ENCODE measurements around the gene ZNF77.
"Not testable (repeated sequence)": the region's sequence is repeated elsewhere in the genome, so short reads cannot be mapped to it uniquely, and the experiment has no call there.

ZNF77 gene

DNA sequence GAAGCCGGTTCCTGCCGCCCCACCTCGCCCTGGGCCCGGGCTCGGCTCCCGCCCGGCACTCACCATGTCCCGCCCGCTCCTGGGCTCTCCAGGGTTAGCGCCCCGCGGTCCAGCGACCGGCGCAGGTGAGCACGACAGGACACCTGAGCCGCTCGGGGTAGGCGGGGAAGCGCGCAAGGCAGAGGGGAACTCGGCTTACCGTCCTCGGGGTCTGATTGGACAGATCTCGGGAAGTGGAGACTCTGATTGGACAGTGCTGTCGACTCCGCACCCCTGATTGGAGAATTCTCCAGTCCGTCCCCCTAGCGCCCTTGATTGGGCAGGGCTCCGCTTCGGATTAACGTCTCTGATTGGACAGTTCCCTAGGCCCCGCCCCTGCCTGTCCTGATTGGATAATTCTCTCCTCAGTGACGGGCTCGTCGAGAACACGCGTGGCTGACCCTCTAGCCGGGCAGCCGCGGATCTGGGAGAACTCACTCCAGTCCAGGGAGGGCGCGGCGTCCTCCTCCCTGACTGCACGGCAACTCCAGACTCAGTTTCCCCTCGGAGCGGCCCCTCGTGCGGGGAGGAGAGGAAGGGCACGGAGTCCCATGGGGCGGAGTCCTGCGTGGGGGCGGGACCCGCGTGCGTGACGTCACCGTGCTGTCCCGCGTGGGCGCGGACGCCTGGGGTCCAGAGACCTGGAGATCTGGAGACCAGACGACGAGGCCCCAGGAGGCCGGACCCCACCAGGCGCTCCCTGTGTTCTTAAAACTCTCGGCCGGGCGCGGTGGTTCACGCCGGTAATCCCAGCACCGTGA, at the start of gene ZNF77:
Gene ZNF77, minus strand, starts transcription at position 197 of the 800 bp plus-strand sequence. Its CDS starts 131 bp downstream, at position 66.
- DNase-seq: peak; percentile 99

DNA sequence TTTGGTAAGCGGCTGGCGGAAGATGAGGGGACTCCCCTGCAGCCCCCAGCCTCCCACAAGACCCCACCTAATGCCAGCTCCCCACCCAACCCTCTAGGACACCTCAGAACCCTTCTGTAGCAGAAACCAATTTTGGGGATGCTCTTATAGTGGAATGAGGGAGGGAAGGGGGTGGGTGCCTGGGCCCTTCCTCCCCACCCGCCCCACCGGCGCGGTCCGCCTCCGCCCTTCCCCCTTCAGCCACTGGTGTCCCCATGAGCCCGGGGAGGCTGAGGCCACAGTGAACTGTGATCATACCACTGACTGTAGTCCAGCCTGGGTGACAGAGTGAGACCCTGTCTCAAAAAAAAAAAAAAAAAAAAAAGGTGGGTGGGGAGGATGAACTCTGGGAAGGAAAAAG, 48.8 kb upstream of the ZNF77 start:
- no peak for DNase-seq

DNA sequence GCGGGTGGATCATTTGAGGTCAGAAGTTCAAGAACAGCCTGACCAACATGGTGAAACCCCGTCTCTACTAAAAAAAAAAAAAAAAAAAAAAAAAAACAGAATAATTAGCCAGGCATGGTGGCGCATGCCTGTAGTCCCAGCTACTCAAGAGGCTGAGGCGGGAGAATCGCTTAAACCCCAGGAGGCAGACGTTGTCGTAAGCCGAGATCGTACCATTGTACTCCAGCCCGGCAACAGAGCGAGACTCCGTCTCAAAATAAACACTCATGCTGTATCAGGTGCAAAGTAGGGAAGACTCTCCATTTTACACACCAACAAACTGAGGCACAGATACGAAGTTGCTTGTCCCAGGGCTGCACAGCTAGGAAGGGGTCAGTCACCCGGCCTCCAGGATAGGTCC, 48.2 kb upstream of the ZNF77 start:
- DNase-seq: no peak

DNA sequence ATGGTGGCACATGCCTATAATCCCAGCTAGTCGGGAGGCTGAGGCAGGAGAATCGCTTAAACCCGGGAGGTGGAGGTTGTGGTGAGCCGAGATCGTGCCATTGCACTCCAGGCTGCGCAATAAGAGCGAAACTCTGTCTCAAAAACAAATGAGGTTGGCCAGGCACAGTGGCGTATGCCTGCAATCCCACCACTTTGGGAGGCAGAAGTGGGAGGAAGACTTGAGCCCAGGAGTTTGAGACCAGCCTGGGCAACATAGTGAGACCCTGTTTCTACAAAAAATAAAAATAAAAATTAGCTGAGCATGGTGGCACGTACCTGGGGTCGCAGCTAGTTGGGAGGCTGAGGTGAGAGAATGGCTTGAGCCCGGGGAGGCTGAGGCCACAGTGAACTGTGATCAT, 47.6 kb upstream of the ZNF77 start:
- not testable (repeated sequence) for DNase-seq

DNA sequence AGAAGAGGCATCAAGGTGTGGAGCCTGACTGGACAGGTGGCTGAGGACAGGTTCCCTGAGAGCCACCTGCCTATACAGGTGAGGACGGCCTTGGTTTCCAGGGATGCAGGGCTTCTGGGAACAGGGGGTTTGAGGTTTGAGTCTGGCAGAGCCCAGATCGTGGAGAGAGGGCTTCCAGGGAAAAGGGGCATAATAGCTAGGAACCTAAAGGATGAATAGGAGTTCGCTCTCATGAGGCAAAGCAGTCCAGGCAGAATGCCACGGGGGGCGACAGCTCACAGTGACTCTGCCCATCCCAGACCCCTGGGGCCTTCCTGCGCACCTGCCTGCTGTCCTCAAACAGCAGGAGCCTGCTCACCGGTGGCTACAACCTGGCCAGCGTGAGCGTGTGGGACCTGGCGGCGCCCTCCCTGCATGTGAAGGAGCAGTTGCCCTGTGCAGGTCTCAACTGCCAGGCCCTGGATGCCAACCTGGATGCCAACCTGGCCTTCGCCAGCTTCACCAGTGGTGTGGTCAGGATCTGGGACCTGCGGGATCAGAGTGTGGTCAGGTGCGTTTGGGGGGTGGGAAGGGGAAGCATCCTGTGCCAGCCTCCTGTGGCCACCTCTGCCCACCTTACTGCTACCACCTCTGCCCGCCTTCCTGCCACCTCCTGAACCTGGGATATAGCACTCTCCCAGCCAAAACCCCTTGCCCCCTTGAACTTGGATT, 44.6 kb upstream of the ZNF77 start:
- no peak for DNase-seq

DNA sequence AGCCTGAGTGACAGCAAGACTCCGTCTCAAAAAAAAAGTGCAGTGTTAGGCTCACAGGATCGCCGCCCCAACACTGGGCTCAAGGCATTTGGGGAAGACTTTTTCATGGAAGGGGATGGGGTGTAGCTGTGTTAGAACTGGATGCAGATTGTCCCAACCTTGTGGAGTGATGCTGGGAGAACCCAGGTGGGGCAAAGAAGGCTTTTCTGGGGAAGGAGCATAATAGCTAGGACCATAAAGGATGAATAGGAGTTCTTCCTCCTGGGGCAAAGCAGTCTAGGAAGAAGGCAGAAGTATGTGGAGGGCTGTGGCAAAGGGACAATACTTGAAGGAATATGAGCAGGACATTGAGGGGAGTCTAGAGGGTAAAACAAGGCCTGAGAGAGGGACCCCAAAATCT, 43.8 kb upstream of the ZNF77 start:
- DNase-seq: no peak

DNA sequence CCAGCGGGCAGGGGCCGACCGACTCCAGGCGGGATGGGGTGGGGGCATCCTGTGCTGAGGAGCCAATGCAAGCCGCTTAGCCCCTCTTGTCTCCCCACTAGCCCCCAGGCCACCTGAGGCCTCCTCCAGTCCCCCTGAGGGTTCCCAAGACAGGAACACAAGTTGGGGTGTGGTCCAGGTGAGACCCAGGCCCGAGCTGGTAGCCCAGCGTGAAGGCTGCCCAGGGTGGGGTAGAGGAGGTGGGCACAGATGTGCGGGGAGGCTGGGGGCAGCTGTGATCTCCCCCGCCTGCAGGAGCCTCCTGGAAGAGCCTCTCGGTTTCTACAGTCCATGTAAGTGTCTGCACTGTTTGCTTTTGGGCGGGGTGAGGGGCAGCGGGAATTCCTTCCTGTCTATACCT, 43.0 kb upstream of the ZNF77 start:
- no peak for DNase-seq

DNA sequence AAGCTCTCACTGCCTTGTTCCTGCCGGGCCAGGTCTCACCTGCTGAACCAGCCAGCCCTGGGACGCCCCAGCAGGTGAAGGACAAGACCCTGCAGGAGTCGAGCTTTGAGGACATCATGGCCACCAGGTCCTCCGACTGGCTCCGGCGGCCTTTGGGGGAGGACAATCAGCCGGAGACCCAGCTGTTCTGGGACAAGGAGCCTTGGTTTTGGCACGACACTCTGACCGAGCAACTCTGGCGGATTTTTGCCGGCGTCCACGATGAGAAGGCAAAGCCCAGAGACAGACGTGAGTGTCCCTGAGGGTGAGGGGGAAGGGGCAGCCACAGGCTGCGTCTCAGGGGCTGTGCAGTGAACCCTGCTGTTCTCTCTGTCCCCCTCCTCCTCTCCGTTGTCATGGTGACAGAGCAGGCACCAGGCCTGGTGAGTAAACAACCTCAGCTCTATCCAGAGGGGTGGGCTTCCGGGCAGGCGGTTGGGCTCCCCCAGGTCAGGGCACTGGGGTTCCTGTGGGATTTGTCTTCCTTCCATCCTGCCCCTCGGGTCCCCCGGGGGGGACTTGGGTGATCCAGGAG, 42.3 kb upstream of the ZNF77 start:
- no peak for DNase-seq

DNA sequence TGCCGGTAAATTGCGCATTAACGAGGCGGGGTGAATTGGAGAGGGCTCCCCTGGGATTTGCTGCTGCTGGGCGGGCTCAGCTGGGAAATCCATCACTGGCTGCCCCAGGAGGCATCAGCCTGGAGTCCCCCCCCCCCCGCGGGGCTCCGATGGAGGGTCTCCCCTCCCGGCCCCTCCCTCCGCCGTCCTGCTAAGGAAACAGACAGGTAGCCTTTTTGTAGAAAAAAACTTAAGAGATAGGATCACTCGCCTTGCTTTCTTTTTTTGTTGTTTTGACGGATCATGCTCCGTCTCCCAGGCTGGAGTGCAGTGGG, 39.4 kb upstream of the ZNF77 start:
- DNase-seq: no peak

DNA sequence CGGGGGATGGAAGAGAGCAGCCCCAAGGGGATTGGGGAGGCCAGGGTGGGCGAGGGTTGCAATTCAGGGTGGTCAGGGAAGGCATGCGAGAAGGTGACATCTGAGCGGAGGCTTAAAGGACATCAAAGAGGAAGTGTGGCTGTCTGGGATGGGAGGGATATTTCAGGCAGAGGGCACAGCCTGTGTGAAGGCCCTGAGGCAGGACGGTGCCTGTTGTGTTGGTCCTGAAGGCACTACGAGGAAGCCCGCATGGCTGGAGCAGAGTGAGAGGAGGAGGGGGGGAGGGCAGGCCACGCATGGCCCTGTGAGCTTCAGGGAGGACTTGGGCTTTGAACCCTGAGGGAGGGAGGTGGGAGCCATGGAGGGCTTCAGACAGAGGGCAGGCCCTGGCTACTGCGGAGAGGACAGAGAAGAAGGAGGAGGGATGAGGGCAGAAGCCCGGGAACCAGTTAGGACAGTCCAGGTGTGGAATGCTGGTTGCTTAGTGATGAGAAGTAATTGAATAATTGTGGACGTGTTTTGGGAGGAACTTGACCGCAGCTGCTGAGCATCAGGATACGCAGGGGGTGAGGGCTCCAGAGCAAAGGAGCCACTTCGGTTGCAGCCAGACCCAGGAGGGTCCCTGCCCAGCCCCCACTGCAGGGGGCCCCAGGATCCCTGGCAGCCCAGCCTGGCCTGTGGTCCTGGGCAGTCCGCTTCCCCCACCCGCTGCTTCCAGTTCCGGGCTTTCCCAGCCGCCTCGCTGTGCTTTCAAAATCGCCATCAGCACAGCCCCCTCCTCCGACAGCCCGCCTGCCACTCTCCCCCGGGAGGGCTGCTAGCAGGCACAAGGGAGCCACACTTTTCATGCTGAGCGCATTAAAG, 38.8 kb upstream of the ZNF77 start:
- no peak for DNase-seq

DNA sequence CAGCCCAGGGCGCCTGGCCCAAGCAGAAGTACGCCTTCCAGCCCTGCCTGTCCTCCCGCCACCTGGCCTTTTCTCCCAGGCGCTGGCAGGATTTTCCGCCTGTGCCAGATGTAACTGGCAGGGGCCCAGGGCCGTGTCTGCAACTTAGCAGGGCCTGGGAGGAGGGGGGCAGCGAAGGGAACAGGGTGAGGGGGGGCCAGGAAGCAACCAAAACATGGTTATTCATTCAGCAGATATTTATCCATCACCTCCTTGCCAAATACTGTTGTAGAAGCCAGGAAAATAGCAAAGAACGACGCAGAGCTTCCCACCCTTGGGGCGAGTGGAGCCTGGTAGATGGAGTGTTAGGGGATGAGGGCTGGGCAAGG, 38.2 kb upstream of the ZNF77 start:
- DNase-seq: no peak

DNA sequence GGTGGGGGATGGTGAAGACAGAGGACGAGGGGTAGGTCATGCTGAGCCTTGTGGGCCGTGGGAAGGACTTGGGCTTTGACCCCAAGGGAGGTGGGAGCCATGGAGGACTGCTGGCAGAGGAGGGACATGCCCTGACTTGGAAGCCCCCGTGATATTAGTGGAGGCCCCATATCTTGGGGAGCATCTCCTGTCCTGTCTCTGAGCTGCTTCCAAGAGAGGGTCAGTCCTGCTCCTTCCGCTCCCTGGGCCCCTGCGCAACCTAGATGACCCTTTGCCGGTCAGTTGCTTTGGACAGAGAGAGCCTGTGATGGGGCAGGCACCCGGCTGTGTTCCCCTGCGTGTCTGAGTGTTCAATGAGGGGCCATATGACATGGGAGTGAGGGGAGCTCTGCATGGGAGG, 37.8 kb upstream of the ZNF77 start:
- DNase-seq: no peak

DNA sequence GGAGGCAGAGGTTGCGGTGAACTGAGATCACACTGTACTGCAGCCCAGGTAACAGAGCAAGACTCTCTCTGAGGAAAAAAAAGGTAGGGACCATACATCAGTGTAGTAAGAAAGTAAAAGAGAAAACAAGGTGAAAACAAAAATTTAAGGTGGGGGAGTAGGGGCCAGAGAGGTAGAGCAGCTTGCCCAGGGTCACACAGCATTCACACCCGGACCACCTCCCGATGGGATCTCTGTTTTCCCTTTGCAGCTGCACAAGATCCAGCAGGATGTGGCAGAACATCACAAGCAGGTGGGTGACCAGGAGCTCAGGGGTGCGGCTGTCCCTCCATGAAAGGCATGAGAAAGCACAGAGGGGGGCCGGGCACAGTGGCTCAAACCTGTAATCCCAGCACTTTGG, 37.1 kb upstream of the ZNF77 start:
- DNase-seq: no peak

DNA sequence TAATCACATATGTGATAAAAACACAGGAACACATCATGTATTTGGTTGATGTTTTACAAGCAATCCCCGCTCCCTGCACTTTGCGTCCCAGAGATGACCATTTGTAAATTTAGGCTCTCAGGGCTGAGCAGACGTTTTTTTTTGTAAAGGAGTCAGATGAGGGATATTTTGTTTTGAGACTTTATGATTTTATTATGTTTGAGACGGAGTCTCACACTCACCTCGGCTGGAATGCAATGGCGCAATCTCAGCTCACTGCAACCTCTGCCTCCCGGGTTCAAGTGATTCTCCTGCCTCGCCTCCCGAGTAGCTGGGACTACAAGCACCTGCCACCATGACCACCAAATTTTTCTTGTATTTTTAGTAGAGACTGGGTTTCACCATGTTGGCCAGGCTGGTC, 34.0 kb upstream of the ZNF77 start:
- DNase-seq: no peak

DNA sequence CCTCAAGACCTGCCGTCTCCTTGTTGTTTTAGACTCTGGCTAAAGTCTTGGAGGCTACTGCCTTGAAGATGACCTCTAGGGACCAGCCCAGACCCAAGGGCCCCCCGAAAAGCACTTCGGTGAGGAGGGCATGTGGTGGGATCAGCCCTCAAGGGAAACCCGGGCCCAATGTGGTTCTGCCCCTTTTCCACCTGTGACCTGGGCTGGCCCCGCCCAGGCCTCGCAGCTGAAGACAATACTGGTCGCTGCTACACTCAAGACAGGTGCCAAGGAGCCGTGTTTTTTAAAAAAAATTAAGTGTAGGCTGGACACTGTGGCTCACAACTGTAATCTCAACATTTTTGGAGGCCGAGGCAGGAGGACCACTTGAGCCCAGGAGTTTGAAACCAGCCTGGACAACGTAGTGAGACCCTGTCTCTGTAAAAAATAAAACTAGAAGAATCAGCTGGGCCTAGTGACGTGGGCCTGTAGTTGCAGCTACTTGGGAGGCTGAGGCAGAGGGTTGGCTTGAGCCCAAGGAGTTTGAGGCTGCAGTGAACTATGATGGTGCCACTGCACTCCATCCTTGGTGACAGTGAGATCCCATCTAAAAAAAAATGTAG, 33.5 kb upstream of the ZNF77 start:
- no peak for DNase-seq

DNA sequence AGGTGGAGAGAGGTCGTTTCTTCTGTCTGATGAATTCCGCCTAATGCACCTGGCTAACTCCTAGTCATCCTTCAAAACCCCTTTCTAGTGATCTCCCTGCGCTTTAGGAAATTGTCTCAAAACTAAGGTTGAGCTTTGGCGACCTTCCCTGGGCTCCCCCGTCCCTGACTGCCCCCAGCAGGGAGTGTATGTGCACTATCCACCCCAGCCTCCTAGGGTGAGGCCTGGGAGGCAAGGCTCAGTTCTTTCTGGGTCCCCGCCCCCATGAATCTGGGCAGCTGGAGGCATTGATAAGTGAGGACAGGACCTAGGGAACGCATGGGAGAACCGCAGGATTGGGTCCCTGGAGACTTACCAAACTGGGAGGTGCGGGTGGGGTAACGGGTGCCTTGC, 33.0 kb upstream of the ZNF77 start:
- DNase-seq: no peak

DNA sequence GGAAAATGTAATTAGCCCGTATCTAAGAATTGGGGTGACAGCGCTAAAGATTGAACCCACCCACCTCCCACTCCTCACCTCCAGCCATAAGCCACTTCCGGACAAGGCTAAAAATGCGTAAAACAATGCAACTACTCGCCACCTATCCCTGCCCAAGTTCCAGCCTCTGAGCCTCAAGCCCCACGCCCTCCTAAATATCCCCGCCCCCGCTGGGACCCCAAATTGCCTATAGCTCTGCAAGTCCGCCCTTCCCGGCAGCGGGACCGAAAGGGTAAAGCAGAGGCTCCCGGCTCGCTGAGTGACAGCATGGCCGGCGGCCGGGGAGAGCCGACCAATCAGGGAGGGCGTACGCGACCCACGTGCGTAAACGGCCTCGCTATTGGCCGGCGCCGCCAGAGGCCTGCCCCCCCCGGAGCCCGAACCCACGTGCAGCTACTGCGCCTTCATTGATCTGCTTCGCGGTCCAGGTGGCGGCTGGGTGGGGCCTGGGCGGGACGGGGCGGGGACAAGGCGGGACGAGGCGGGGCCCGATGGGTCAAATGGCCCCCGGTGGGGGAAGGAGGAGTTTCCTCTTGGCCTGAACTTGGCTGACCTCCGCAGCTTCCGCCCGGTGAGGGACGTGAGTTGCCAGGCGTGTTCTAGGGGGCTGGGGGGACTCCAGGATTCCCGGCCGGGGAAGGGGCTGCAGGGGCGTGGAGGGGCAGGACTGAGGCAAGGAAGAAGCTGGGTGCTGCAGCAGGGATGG, 32.4 kb upstream of the ZNF77 start, which contains the start of gene TLE6:
Gene TLE6, plus strand, starts transcription at position 564 of the 745 bp plus-strand sequence. CDS start 670 bp downstream, outside the sequence.
- DNase-seq: peak; percentile 96

DNA sequence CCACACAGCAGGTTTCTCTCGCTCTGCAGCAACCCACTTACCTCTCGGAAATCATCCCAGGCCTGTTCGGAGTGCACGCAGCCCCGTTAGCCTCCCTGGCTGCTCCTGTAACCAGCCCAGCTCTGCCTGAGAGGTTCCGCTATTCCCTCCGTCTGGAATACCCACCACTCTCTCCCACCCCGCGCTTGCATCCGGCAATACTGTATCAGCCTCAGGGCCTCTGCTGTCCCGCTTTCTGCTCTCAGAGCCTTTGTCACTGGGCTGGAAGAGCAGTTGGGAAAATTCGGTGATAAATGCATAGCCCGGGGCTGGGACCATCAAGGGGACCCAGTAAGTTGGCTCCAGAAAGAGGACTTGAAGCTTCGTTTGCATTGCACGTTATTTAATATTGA, 31.8 kb upstream of the ZNF77 start:
- DNase-seq: no peak

DNA sequence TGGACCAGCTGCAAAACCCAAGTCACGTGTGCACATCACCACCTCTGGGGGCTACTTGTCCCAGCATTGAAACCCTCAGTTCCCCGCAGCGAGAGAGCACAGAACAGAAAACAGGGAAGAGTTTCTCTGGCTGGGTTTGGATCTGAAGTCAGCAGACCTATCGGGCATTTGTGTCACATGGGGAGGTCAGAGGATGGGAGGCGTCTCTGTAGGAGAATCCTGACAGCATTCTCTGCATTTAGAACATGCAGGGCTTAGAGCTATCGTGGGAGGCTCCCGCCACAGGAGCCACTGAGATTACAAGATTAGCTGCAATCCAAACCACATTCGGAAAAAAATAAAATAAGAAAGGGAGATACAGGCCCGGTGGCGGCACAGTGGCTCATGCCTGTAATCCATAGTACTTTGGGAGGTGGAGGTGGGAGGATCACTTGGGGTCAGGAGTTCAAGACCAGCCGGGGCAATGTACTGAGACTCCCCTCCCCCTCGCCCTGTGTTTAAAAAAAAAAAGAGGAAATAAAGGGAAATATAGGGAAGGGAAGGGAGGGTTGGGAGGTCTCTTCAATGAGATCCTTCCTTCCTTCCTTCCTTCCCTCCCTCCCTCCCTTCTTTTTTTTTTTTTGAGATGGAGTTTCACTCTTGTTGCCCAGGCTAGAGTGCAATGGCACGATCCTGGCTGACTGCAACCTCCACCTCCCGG, 29.7 kb upstream of the ZNF77 start:
- DNase-seq: no peak

DNA sequence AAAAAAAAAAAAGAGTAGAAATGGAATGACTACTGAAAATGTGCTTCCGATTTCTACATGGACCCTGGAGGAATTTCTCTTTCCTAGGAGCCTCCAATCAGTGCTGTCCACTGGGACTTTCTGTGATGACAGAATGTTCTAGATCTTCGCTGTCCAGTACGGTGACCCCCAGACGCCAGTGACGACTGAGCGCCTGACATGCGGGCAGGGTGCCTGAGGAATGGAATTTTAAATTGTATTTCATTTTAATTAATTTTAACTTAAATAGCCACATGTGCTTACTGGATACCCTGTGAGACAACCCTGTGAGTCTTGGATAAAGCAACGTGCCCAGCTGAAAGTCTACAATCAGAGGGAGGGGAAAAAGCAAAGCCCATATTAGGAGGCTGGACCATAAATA, 28.5 kb upstream of the ZNF77 start:
- no peak for DNase-seq

DNA sequence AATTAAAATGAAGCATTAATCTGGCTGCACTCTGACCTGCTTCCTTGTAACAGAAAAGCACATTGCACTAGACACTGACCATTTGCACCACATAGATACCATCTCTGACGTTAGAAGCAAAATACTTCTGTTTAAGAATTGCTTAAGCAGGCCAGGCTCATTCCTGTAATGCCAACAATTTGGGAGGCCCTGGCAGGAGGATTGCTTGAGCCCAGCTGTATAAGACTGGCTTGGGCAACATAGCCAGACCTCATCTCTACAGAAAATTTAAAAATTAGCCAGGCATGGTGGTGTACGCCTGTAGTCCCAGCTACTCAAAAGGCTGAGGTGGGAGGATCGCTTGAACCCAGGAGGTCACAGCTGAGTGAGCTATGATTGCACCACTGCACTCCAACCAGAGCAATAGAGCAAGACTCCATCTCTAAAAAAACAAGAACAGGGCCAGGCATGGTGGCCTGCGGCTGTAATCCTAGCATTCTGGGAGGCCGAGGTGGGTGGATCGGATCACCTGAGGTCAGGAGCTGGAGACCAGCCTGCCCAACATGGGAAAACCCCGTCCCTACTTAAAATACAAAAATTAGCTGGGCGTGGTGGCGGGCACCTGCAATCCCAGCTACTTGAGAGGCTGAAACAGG, 25.5 kb upstream of the ZNF77 start:
- DNase-seq: no peak
